PC-3 (cell line): ENCODE data around the gene PODNL1. TPM values are rescaled to one million over a fixed set of nuclear protein-coding genes. Genes with fewer than 3 reads are reported as not detected.
A peak's percentile ranks its signal among the peaks of the same experiment; 100 is the strongest.

Experiments used
- ATAC-seq: fragments of 200-7000 bp; cut with Tn5 transposase; 2 replicates; pipeline ENCODE4 v1.9.1; 2020; ENCODE audit warnings: mild to moderate bottlenecking, moderate library complexity
- BruUV-seq: library from RNA; stranded (reverse); fragments of 400-500 nt; replicated peaks from 2 replicates; lab custom pipeline; 2021; lab: Mats Ljungman, UMichigan
- CTCF ChIA-PET: fragments of 300-600 bp; sonication (Branson Sonifier 250); formaldehyde crosslinking; loops from one replicate; lab custom pipeline; 2022; ENCODE audit warnings: antibody characterized with exemption; lab: Charles Lee
- POLR2A ChIA-PET: fragments of 300-600 bp; sonication (Branson Sonifier 250); formaldehyde crosslinking; loops from one replicate; lab custom pipeline; 2022; ENCODE audit warnings: antibody characterized with exemption; ENCODE audit not compliant: unreplicated experiment; lab: Charles Lee
- DNase-seq: peaks from one replicate; pipeline ENCODE4 v3.0.0-alpha.2; 2015
- H2AFZ ChIP-seq: fragments of 300-600 bp; sonication (generic); 2 replicates; pipeline ENCODE4 v1.6.0; 2016; ENCODE audit warnings: antibody characterized with exemption, low read length
- H3F3A ChIP-seq: fragments of 300-600 bp; sonication (generic); one replicate; pipeline ENCODE4 v1.6.0; 2017; ENCODE audit warnings: antibody characterized with exemption, low read length, control low read depth, mild to moderate bottlenecking; ENCODE audit not compliant: unreplicated experiment
- H3K27ac ChIP-seq: fragments of 300-600 bp; sonication (generic); 2 replicates; pipeline ENCODE4 v1.5.1; 2016; ENCODE audit warnings: mild to moderate bottlenecking, low read length
- H3K27me3 ChIP-seq: fragments of 300-600 bp; sonication (generic); 2 replicates; pipeline ENCODE4 v1.6.1; 2016; ENCODE audit warnings: low read length, mixed read lengths
- H3K36me3 ChIP-seq: fragments of 300-600 bp; sonication (generic); 2 replicates; pipeline ENCODE4 v1.6.1; 2016; ENCODE audit warnings: low read depth, mixed run types, low read length, mixed read lengths
- H3K4me1 ChIP-seq: fragments of 300-600 bp; sonication (generic); 2 replicates; pipeline ENCODE4 v1.5.1; 2016; ENCODE audit warnings: low read length; ENCODE audit not compliant: insufficient read depth
- H3K4me2 ChIP-seq: fragments of 300-600 bp; sonication (generic); 2 replicates; pipeline ENCODE4 v1.6.0; 2016; ENCODE audit warnings: low read length
- H3K4me3 ChIP-seq: fragments of 300-600 bp; sonication (generic); 2 replicates; pipeline ENCODE4 v1.5.1; 2016; ENCODE audit warnings: mild to moderate bottlenecking, low read length, mixed read lengths
- H3K79me2 ChIP-seq: fragments of 300-600 bp; sonication (generic); 2 replicates; pipeline ENCODE4 v1.6.1; 2017; ENCODE audit warnings: low read length, mixed read lengths
- H3K9ac ChIP-seq: fragments of 300-600 bp; sonication (generic); 2 replicates; pipeline ENCODE4 v1.6.0; 2016; ENCODE audit warnings: mild to moderate bottlenecking, low read length
- H3K9me2 ChIP-seq: fragments of 300-600 bp; sonication (generic); replicated peaks from 2 replicates; pipeline ENCODE4 v1.6.1; 2016; ENCODE audit warnings: mixed run types, low read length, mixed read lengths
- H3K9me3 ChIP-seq: fragments of 300-600 bp; sonication (generic); 2 replicates; pipeline ENCODE4 v1.6.1; 2016; ENCODE audit warnings: low read length, mixed read lengths
- H4K20me1 ChIP-seq: fragments of 300-600 bp; sonication (generic); 2 replicates; pipeline ENCODE4 v1.6.1; 2016; ENCODE audit warnings: low read length, mixed read lengths
- CTCF ChIP-seq: fragments of 300-600 bp; sonication (generic); conservative IDR thresholded peaks from 2 replicates; pipeline ENCODE4 v1.5.1; 2017; ENCODE audit warnings: antibody characterized with exemption, low read depth, mild to moderate bottlenecking, low read length
- EZH2 ChIP-seq: fragments of 300-600 bp; sonication (generic); IDR thresholded peaks from one replicate; pipeline ENCODE4 v1.6.1; 2017; ENCODE audit warnings: antibody characterized with exemption, mild to moderate bottlenecking, low read length; ENCODE audit not compliant: unreplicated experiment
- EZH2phosphoT487 ChIP-seq: fragments of 300-600 bp; sonication (generic); IDR thresholded peaks from 2 replicates; pipeline ENCODE4 v1.6.1; 2018; ENCODE audit warnings: mild to moderate bottlenecking, antibody characterized with exemption, low read length, borderline replicate concordance
- intact Hi-C: fragments of 100-400 bp; cut with micrococcal nuclease; formaldehyde crosslinking; loops from 2 replicates; pipeline ENCODE4 v1.9.0; 2023
- total RNA-seq: library from RNA; depleted of rRNA; stranded (reverse); fragments of >200 nt; gene quantifications from 2 replicates; pipeline ENCODE4 v1.2.3, GENCODE V29; 2014

PODNL1 gene
- total RNA-seq, 1 experiment from 2014 or later, result not detected

- intact Hi-C loops, result loop anchor here (1.0 to 2.0 kb wide), 2 partner anchors 47 to 72 kb away; partner anchors contain the start of genes BRME1 and CC2D1A
- no peaks in the 10 kb centered on the region for H3K27me3 ChIP-seq
Measured at GRCh38 chr19:13952931-13953531, 14.8 kb upstream of the PODNL1 start.

GRCh38 chr19:13952154-13952930, 14.1 kb upstream of the PODNL1 start, which contains the start of gene DCAF15:
DCAF15 (plus strand) TSS chr19:13952509; CDS start chr19:13952513, 4 bp downstream.
- CTCF ChIA-PET, result interaction anchor here (0.5 to 1.1 kb wide), 5 partner anchors 18 to 83 kb away, joined by 3 to 8 read pairs (median 4); partner anchors contain the start of gene IL27RA
- POLR2A ChIA-PET, result interaction anchor here (0.6 to 0.8 kb wide), 3 partner anchors 54 to 80 kb away, joined by 4 to 5 read pairs (median 5); partner anchors contain the start of gene RFX1
- Histone ChIP-seq H3K79me2 (peaks cover 20% of the 10 kb centered on the region), H3F3A (no peaks in the 10 kb centered on the region), H3K9ac (peak within 1 kb of the TSS; percentile 84), H3K9me3 (no peaks in the 10 kb centered on the region), H3K4me1 (peaks cover 10% of the 10 kb centered on the region), H3K27ac (peak within 1 kb of the TSS; percentile 45; the same call in 1 of the 2 replicates), H3K4me3 (peak within 1 kb of the TSS; percentile 88), H3K4me2 (peak within 1 kb of the TSS; percentile 97), H3K27me3 (no peaks in the 10 kb centered on the region), H2AFZ (peak within 1 kb of the TSS; percentile 80), H3K36me3 (peaks cover 23% of the 10 kb centered on the region; the same call in 1 of the 2 replicates), H4K20me1 (no peaks in the 10 kb centered on the region; the same call in 1 of the 2 replicates), H3K9me2 (no peaks in the 10 kb centered on the region)
- ATAC-seq (peak; percentile 98), DNase-seq (peak; percentile 100)
- TF ChIP-seq EZH2 (no peak), EZH2phosphoT487 (no peak), CTCF (no peak)
- no TSS peak for BruUV-seq
- intact Hi-C loops, result loop anchor here (1.0 to 2.0 kb wide), 2 partner anchors 46 to 72 kb away; partner anchors contain the start of genes BRME1 and CC2D1A

More at GRCh38 chr19:13952931-13953531, 14.8 kb upstream of the PODNL1 start:
- Histone ChIP-seq H3K36me3 (peaks cover 23% of the 10 kb centered on the region; the same call in 1 of the 2 replicates), H3K79me2 (peaks cover 20% of the 10 kb centered on the region), H3K9me2 (no peaks in the 10 kb centered on the region), H3K4me2 (peak overlapping the region; percentile 97), H3K9me3 (no peaks in the 10 kb centered on the region), H3F3A (no peaks in the 10 kb centered on the region), H3K4me1 (peaks cover 10% of the 10 kb centered on the region), H4K20me1 (no peaks in the 10 kb centered on the region; the same call in 1 of the 2 replicates), H3K9ac (peak overlapping the region; percentile 64), H3K4me3 (peak overlapping the region; percentile 88), H3K27ac (no peak overlapping the region), H2AFZ (no peak overlapping the region)
- TSS peak; percentile 29 for BruUV-seq
- ChIA-PET CTCF (interaction anchor here (0.5 to 1.1 kb wide), 4 partner anchors 19 to 82 kb away, joined by 3 to 4 read pairs (median 4); partner anchors contain the start of gene IL27RA), POLR2A (interaction anchor here (0.6 kb wide), 3 partner anchors 19 to 184 kb away, joined by 4 to 8 read pairs (median 5); no protein-coding TSS in a partner anchor)
- ATAC-seq (peak; percentile 54), DNase-seq (peak; percentile 46)
- peak; percentile 29; the same call in 1 of the 2 replicates for TF ChIP-seq CTCF
- TF ChIP-seq EZH2, result no peak
